ENCODE results near the gene ANXA2R. TPM values are rescaled to one million over a fixed set of nuclear protein-coding genes. Genes with fewer than 3 reads are reported as not detected.

ANXA2R gene
- total RNA-seq, 1 donor from 2014 or later, result 1.2 TPM

GRCh38 chr5:43051684-43052083, 11.6 kb upstream of the ANXA2R start:
- H3K4me3 Mint-ChIP-seq, result no peak overlapping the region
- H3K36me3 Mint-ChIP-seq (ENCODE audit: low read depth), result peaks cover 16% of the 10 kb centered on the region
- peaks cover 14% of the 10 kb centered on the region for H3K27me3 Mint-ChIP-seq (ENCODE audit: low read depth)
- H3K9me3 Mint-ChIP-seq, result no peaks in the 10 kb centered on the region
- no peak overlapping the region for H3K27ac Mint-ChIP-seq (ENCODE audit: unreplicated experiment)
- no peak for DNase-seq (ENCODE audit: low read depth, low spot score)
- H3K4me1 Mint-ChIP-seq, result peaks cover 7% of the 10 kb centered on the region
- TF ChIP-seq, protein P1, sequence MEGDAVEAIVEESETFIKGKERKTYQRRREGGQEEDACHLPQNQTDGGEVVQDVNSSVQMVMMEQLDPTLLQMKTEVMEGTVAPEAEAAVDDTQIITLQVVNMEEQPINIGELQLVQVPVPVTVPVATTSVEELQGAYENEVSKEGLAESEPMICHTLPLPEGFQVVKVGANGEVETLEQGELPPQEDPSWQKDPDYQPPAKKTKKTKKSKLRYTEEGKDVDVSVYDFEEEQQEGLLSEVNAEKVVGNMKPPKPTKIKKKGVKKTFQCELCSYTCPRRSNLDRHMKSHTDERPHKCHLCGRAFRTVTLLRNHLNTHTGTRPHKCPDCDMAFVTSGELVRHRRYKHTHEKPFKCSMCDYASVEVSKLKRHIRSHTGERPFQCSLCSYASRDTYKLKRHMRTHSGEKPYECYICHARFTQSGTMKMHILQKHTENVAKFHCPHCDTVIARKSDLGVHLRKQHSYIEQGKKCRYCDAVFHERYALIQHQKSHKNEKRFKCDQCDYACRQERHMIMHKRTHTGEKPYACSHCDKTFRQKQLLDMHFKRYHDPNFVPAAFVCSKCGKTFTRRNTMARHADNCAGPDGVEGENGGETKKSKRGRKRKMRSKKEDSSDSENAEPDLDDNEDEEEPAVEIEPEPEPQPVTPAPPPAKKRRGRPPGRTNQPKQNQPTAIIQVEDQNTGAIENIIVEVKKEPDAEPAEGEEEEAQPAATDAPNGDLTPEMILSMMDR (conservative IDR thresholded peaks at IDR 0.05), result no peak

DNA sequence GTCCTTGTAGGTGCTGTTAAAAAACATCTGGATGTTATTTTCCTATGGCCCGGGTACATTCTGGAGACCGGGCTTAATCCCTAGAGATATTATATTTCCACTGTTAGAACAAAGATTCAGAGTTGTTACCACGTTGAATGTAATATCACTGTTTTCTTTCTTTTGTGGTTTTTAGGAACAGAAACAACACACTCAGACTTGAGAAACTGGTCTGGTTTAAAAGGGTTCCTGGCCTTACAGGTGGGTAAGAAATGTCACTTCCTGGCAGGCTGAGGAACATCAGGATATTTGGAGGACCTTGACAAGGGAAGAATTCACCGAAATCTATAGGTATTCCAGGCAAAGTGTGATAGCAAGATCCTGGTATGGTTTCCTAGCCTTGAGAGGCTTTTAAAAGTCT, 10.3 kb upstream of the ANXA2R start:
- Mint-ChIP-seq H3K27me3 (ENCODE audit: low read depth) (peaks cover 27% of the 10 kb centered on the region), H3K4me3 (no peak overlapping the region), H3K36me3 (ENCODE audit: low read depth) (peaks cover 16% of the 10 kb centered on the region), H3K27ac (ENCODE audit: unreplicated experiment) (no peak overlapping the region), H3K9me3 (no peaks in the 10 kb centered on the region), H3K4me1 (peaks cover 7% of the 10 kb centered on the region)
- no peak for DNase-seq (ENCODE audit: low read depth, low spot score)
- TF ChIP-seq, protein P1 (conservative IDR thresholded peaks at IDR 0.05), result no peak

DNA sequence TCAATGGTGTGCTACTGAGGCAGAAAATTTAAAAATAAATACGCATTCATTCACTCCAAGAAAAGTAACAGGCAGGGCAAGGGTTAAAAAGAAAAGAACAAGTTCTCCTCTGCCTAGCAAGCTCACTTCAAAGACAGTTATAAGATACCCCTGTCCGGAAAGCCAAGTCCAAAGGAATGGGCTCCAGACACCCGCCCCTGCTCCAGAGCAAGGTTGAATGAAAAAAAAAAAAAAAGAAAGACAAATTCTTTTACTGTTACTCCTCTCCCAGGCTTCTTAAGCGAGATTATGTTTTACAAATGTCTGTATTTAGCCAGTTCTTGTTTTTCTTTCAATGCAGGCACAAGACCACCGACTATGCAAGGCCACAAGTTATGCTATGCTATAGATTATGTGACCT, 9.1 kb upstream of the ANXA2R start:
- Mint-ChIP-seq H3K27ac (ENCODE audit: unreplicated experiment) (no peak overlapping the region), H3K4me3 (no peak overlapping the region), H3K9me3 (no peaks in the 10 kb centered on the region)

GRCh38 chr5:43046474-43046873, 6.4 kb upstream of the ANXA2R start:
- H3K27ac Mint-ChIP-seq (ENCODE audit: unreplicated experiment), result no peak overlapping the region
- peaks cover 61% of the 10 kb centered on the region for H3K27me3 Mint-ChIP-seq (ENCODE audit: low read depth)
- DNase-seq (ENCODE audit: low read depth, low spot score), result no peak
- H3K4me3 Mint-ChIP-seq, result no peak overlapping the region
- no peaks in the 10 kb centered on the region for H3K9me3 Mint-ChIP-seq
- no peaks in the 10 kb centered on the region for H3K36me3 Mint-ChIP-seq (ENCODE audit: low read depth)
- H3K4me1 Mint-ChIP-seq, result peaks cover 29% of the 10 kb centered on the region
- TF ChIP-seq, protein P1 (conservative IDR thresholded peaks at IDR 0.05), result no peak

More for the DNA sequence above, 9.1 kb upstream of the ANXA2R start:
- Mint-ChIP-seq H3K27me3 (ENCODE audit: low read depth) (peaks cover 38% of the 10 kb centered on the region), H3K36me3 (ENCODE audit: low read depth) (peaks cover 8% of the 10 kb centered on the region), H3K4me1 (peaks cover 14% of the 10 kb centered on the region)
- TF ChIP-seq, protein P1 (conservative IDR thresholded peaks at IDR 0.05), result no peak
- DNase-seq (ENCODE audit: low read depth, low spot score), result no peak

GRCh38 chr5:43045236-43045635, 5.1 kb upstream of the ANXA2R start:
- DNase-seq (ENCODE audit: low read depth, low spot score), result no peak
- TF ChIP-seq, protein P1 (conservative IDR thresholded peaks at IDR 0.05), result no peak
- peaks cover 73% of the 10 kb centered on the region for H3K27me3 Mint-ChIP-seq (ENCODE audit: low read depth)
- peaks cover 40% of the 10 kb centered on the region for H3K4me1 Mint-ChIP-seq
- H3K4me3 Mint-ChIP-seq, result peak overlapping the region; percentile 19
- no peaks in the 10 kb centered on the region for H3K36me3 Mint-ChIP-seq (ENCODE audit: low read depth)
- no peak overlapping the region for H3K27ac Mint-ChIP-seq (ENCODE audit: unreplicated experiment)
- no peaks in the 10 kb centered on the region for H3K9me3 Mint-ChIP-seq
